HEK293 (cell line): Measurements from ENCODE around the gene DLX5.

Source experiments
- CTCF ChIA-PET: fragments of 350-600 bp; formaldehyde crosslinking; extraction: SDS; loops from one replicate; lab custom pipeline; 2021; ENCODE audit warnings: antibody characterized with exemption; lab: Yijun Ruan, JAX
- POLR2A ChIA-PET: fragments of 300-600 bp; formaldehyde crosslinking; extraction: SDS; loops from one replicate; lab custom pipeline; 2020; ENCODE audit warnings: antibody characterized with exemption, inconsistent platforms; lab: Yijun Ruan, JAX
- H3K27ac ChIP-seq: fragments of 200-500 bp; sonication (Bioruptor generic); 2 replicates; pipeline ENCODE4 v1.5.1; 2014; ENCODE audit warnings: low read depth, low read length, control low read depth, inconsistent platforms; ENCODE audit errors: extremely low read depth
- H3K36me3 ChIP-seq, 2 experiments: fragments of 200-500 bp in 1 of 2; sonication (Bioruptor generic) in 1 of 2; 1 replicate in 1 of 2; 2 replicates in 1 of 2; pipeline ENCODE4 v1.5.1; 2014 to 2017; ENCODE audit warnings: inconsistent platforms in 2 of 2, low read length in 2 of 2; ENCODE audit not compliant: control insufficient read depth in 2 of 2, insufficient read depth in 1 of 2
- H3K4me1 ChIP-seq: fragments of 200-500 bp; sonication (Bioruptor generic); 2 replicates; pipeline ENCODE4 v1.5.1; 2014; ENCODE audit warnings: mild to moderate bottlenecking, low read length, inconsistent platforms; ENCODE audit not compliant: control insufficient read depth, insufficient read depth
- H3K4me3 ChIP-seq: 2 replicates; pipeline ENCODE4 v1.5.1; 2011; ENCODE audit warnings: low read depth, mild to moderate bottlenecking, control low read depth, low read length, moderate library complexity
- H3K9me3 ChIP-seq: fragments of 200-500 bp; sonication (Bioruptor generic); 2 replicates; pipeline ENCODE4 v1.5.1; 2014; ENCODE audit warnings: low read depth, low read length, inconsistent platforms; ENCODE audit not compliant: control insufficient read depth, insufficient read depth
- PRDM2 ChIP-seq: fragments of 450-650 bp; formaldehyde crosslinking; IDR thresholded peaks from 2 replicates; pipeline ENCODE4 v1.5.1; 2016; ENCODE audit warnings: missing biosample characterization, missing genetic modification characterization, borderline replicate concordance
- TRIM28 ChIP-seq: IDR thresholded peaks from 2 replicates; pipeline ENCODE4 v1.6.1; 2011; ENCODE audit warnings: low read length, control low read depth, borderline replicate concordance
- ZBTB44 ChIP-seq: fragments of 450-650 bp; IDR thresholded peaks from 2 replicates; pipeline ENCODE4 v1.5.1; 2018; ENCODE audit warnings: missing biosample characterization, mild to moderate bottlenecking, missing genetic modification characterization
- ZNF335 ChIP-seq: fragments of 450-650 bp; formaldehyde crosslinking; conservative IDR thresholded peaks from 2 replicates; pipeline ENCODE4 v1.5.1; 2016; ENCODE audit warnings: missing biosample characterization, missing genetic modification characterization
- ZNF621 ChIP-seq: fragments of 450-650 bp; formaldehyde crosslinking; IDR thresholded peaks from 2 replicates; pipeline ENCODE4 v1.5.1; 2017; ENCODE audit warnings: missing biosample characterization, missing genetic modification characterization
- ZSCAN5A ChIP-seq: fragments of 450-650 bp; formaldehyde crosslinking; IDR thresholded peaks from 2 replicates; pipeline ENCODE4 v1.5.1; 2016; ENCODE audit warnings: missing biosample characterization, missing genetic modification characterization

Gene DLX5

GRCh38 chr7:96989859-96990317 is 34.7 kb downstream of the DLX5 start:
- Histone ChIP-seq H3K9me3 (no peaks in the 10 kb centered on the region), H3K4me3 (no peak overlapping the region), H3K36me3 (no peaks in the 10 kb centered on the region), H3K4me1 (peaks cover 15% of the 10 kb centered on the region), H3K27ac (no peak overlapping the region)
- no peak for TF ChIP-seq ZBTB44 (tag by site-specific recombination)
- CTCF ChIA-PET: interaction anchor here (0.5 to 0.7 kb wide), 2 partner anchors 15 to 1119 kb away, joined by 3 read pairs; no protein-coding TSS in a partner anchor
- POLR2A ChIA-PET: no interaction called here

- CTCF ChIA-PET: no interaction called here
These were observed 35.3 kb downstream of the DLX5 start for GRCh38 chr7:96989241-96989858.

GRCh38 chr7:96987719-96988118 is 36.9 kb downstream of the DLX5 start:
- ChIA-PET CTCF (no interaction called here), POLR2A (interaction anchor here (1.1 kb wide), 1 partner anchor 18 kb away, joined by 3 read pairs; the partner anchor contains the start of gene DLX6)
- Histone ChIP-seq H3K9me3 (no peaks in the 10 kb centered on the region), H3K4me3 (no peak overlapping the region), H3K4me1 (peaks cover 15% of the 10 kb centered on the region), H3K27ac (no peak overlapping the region), H3K36me3 (no peaks in the 10 kb centered on the region)
- TF ChIP-seq ZSCAN5A (tag by site-specific recombination) (no peak), PRDM2 (no peak)

More at GRCh38 chr7:96989241-96989858, 35.3 kb downstream of the DLX5 start:
- Histone ChIP-seq H3K36me3 (no peaks in the 10 kb centered on the region), H3K9me3 (no peaks in the 10 kb centered on the region), H3K4me1 (peaks cover 15% of the 10 kb centered on the region), H3K27ac (no peak overlapping the region), H3K4me3 (no peak overlapping the region)
- POLR2A ChIA-PET: no interaction called here
- no peak for TF ChIP-seq ZNF621
- no peak for TF ChIP-seq TRIM28
- TF ChIP-seq ZNF335: no peak
- no peak for TF ChIP-seq PRDM2
